SK-N-MC (cell line): ENCODE data around the gene LUC7L3.

Source experiments
- EZH2 ChIP-seq: fragments of 200-600 bp; sonication (generic); IDR thresholded peaks from one replicate; pipeline ENCODE4 v1.6.1; 2017; ENCODE audit warnings: antibody characterized with exemption
- POLR2AphosphoS5 ChIP-seq: IDR thresholded peaks from 2 replicates; pipeline ENCODE4 v1.6.1; 2012; ENCODE audit warnings: mild to moderate bottlenecking, low read depth, low read length, borderline replicate concordance

- TF ChIP-seq POLR2AphosphoS5 (no peak), EZH2 (no peak)
Measured at GRCh38 chr17:50682938-50683337, 36.5 kb upstream of the LUC7L3 start.
